Hepatocyte (in vitro differentiated cells): Measurements from ENCODE around the gene ZNF281.

Experiments used
- CTCF ChIP-seq: fragments of 200-600 bp; sonication (generic); IDR thresholded peaks from 2 replicates; pipeline ENCODE4 v1.5.1; 2016; ENCODE audit warnings: antibody characterized with exemption, mild to moderate bottlenecking; ENCODE audit not compliant: poor library complexity
- EZH2 ChIP-seq: fragments of 200-600 bp; sonication (generic); IDR thresholded peaks from 2 replicates; pipeline ENCODE4 v1.6.1; 2016; ENCODE audit warnings: antibody characterized with exemption, mild to moderate bottlenecking, borderline replicate concordance

- TF ChIP-seq CTCF (no peak), EZH2 (no peak)
These were observed 1.8 kb upstream of the ZNF281 start for GRCh38 chr1:200411406-200412257.
